GM23338 (cell line): ENCODE data around the gene TTC33. TPM values are rescaled to one million over a fixed set of nuclear protein-coding genes. Genes with fewer than 3 reads are reported as not detected.
"Not testable (repeated sequence)": the region's sequence is repeated elsewhere in the genome, so short reads cannot be mapped to it uniquely, and the experiment has no call there.

ENCODE experiments used
- ATAC-seq: fragments of 200-7000 bp; cut with Tn5 transposase; 3 replicates; pipeline ENCODE4 v1.9.1; 2020
- DNase-seq: peaks from one replicate; pipeline ENCODE4 v3.0.0-alpha.2; 2015; ENCODE audit warnings: low spot score
- H2AFZ ChIP-seq: fragments of 200-600 bp; sonication (generic); 2 replicates; pipeline ENCODE4 v1.8.0; 2016; ENCODE audit warnings: antibody characterized with exemption, mild to moderate bottlenecking, moderate library complexity
- H3F3A ChIP-seq: fragments of 200-600 bp; sonication (generic); replicated peaks from 2 replicates; pipeline ENCODE4 v1.8.0; 2017; ENCODE audit warnings: antibody characterized with exemption, mixed run types, low read depth
- H3K27ac ChIP-seq: fragments of 200-600 bp; sonication (generic); 2 replicates; pipeline ENCODE4 v1.6.1; 2016; ENCODE audit warnings: low read depth
- H3K27me3 ChIP-seq: fragments of 200-600 bp; sonication (generic); 2 replicates; pipeline ENCODE4 v1.8.0; 2016; ENCODE audit warnings: mild to moderate bottlenecking, mixed run types, moderate library complexity; ENCODE audit not compliant: insufficient read depth
- H3K36me3 ChIP-seq: fragments of 200-600 bp; sonication (generic); 2 replicates; pipeline ENCODE4 v1.8.0; 2016; ENCODE audit warnings: mild to moderate bottlenecking; ENCODE audit not compliant: insufficient read depth
- H3K4me1 ChIP-seq: fragments of 200-600 bp; sonication (generic); 2 replicates; pipeline ENCODE4 v1.8.0; 2016; ENCODE audit warnings: mild to moderate bottlenecking, moderate library complexity; ENCODE audit not compliant: insufficient read depth
- H3K4me2 ChIP-seq: fragments of 200-600 bp; sonication (generic); 2 replicates; pipeline ENCODE4 v1.7.1; 2017; ENCODE audit warnings: mixed run types
- H3K4me3 ChIP-seq: fragments of 200-600 bp; sonication (generic); 2 replicates; pipeline ENCODE4 v1.6.1; 2016; ENCODE audit warnings: mixed run types
- H3K79me2 ChIP-seq: fragments of 200-600 bp; sonication (generic); replicated peaks from 2 replicates; pipeline ENCODE4 v1.8.0; 2017; ENCODE audit warnings: mild to moderate bottlenecking; ENCODE audit not compliant: insufficient read depth
- H3K9me2 ChIP-seq: fragments of 200-600 bp; sonication (generic); 2 replicates; pipeline ENCODE4 v1.8.0; 2017; ENCODE audit not compliant: insufficient read depth
- H4K20me1 ChIP-seq: fragments of 200-600 bp; sonication (generic); replicated peaks from 2 replicates; pipeline ENCODE4 v1.8.0; 2017; ENCODE audit warnings: mild to moderate bottlenecking; ENCODE audit not compliant: insufficient read depth
- H3K27ac Mint-ChIP-seq: 2 replicates; pipeline ENCODE4 v1.8.0; 2020; ENCODE audit warnings: inconsistent platforms, mild to moderate bottlenecking, moderate library complexity, mixed read lengths
- H3K27me3 Mint-ChIP-seq: 3 replicates; pipeline ENCODE4 v1.8.0; 2022; ENCODE audit warnings: low read depth, mild to moderate bottlenecking, moderate library complexity, mixed read lengths, inconsistent platforms; ENCODE audit not compliant: insufficient read depth, poor library complexity
- H3K36me3 Mint-ChIP-seq: 3 replicates; pipeline ENCODE4 v1.8.0; 2021; ENCODE audit warnings: low read depth, mild to moderate bottlenecking, inconsistent platforms, moderate library complexity, mixed read lengths
- H3K4me1 Mint-ChIP-seq: 3 replicates; pipeline ENCODE4 v1.8.0; 2020; ENCODE audit warnings: mild to moderate bottlenecking, inconsistent platforms, mixed read lengths
- H3K4me3 Mint-ChIP-seq: 3 replicates; pipeline ENCODE4 v1.8.0; 2021; ENCODE audit warnings: moderate library complexity, mild to moderate bottlenecking, inconsistent platforms, mixed read lengths
- H3K9me3 Mint-ChIP-seq: 3 replicates; pipeline ENCODE4 v1.8.0; 2020; ENCODE audit warnings: moderate library complexity, mild to moderate bottlenecking, inconsistent platforms, mixed read lengths
- CTCF ChIP-seq, 2 experiments: fragments of 200-600 bp in 1 of 2; sonication (generic) in 1 of 2; conservative IDR thresholded peaks; 2 replicates each; pipeline versions ENCODE4 v1.5.1 to v1.6.1; 2016 to 2017; ENCODE audit warnings: antibody characterized with exemption in 2 of 2, low read depth in 2 of 2, mild to moderate bottlenecking in 2 of 2, moderate library complexity in 1 of 2
- EZH2 ChIP-seq: fragments of 200-600 bp; sonication (generic); IDR thresholded peaks from one replicate; pipeline ENCODE4 v1.8.0; 2017; ENCODE audit warnings: antibody characterized with exemption, mild to moderate bottlenecking, low read depth; ENCODE audit not compliant: unreplicated experiment
- JUNB ChIP-seq: IDR thresholded peaks from one replicate; pipeline ENCODE4 v1.6.1; 2016; ENCODE audit warnings: antibody characterized with exemption; ENCODE audit not compliant: unreplicated experiment
- polyA plus RNA-seq: library from polyadenylated mRNA; unstranded; fragments of >200 nt; fragmentation: Nextera tagmentation; extraction: Ambion mirVana; gene quantifications from 2 replicates; pipeline ENCODE4 v1.2.1, GENCODE V29; 2016
- total RNA-seq: library from RNA; depleted of rRNA; stranded (reverse); fragments of >200 nt; shearing (Covaris generic); gene quantifications from 2 replicates; pipeline ENCODE4 v1.2.3, GENCODE V29; 2014
- TF ChIP-seq, protein P1 (sequence below): fragments of 250-450 bp; sonication (Bioruptor Pico); IDR thresholded peaks from 2 replicates; pipeline ENCODE4 v1.5.0; 2020; ENCODE audit warnings: mild to moderate bottlenecking, moderate library complexity

Gene TTC33
- total and polyA plus RNA-seq, 2 experiments from 2014 or later: 4.1 to 11.5 TPM

DNA sequence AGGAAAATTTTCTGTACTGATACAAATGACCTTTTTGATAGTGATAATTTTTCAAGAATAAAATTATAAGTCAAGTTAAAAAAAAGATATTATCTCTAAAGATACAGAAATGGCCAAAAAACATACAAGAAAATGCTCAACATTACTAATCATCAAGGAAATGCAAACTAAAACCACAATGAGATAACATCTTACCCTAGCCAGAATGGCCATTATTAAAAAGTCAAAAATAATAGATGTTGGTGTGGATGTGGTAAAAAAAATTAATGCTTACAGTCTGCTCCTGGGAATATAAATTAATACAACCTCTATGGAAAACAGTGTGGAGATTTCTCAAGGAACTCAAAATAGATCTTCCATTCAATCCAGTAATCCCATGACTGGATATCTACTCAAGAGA is 99.0 kb downstream of the TTC33 start (continued):
- TF ChIP-seq CTCF (conservative IDR thresholded peaks at IDR 0.05; ENCODE audit: low read depth in 2 of 2) (no peak), EZH2 (no peak), JUNB (no peak)
- TF ChIP-seq, protein P1, sequence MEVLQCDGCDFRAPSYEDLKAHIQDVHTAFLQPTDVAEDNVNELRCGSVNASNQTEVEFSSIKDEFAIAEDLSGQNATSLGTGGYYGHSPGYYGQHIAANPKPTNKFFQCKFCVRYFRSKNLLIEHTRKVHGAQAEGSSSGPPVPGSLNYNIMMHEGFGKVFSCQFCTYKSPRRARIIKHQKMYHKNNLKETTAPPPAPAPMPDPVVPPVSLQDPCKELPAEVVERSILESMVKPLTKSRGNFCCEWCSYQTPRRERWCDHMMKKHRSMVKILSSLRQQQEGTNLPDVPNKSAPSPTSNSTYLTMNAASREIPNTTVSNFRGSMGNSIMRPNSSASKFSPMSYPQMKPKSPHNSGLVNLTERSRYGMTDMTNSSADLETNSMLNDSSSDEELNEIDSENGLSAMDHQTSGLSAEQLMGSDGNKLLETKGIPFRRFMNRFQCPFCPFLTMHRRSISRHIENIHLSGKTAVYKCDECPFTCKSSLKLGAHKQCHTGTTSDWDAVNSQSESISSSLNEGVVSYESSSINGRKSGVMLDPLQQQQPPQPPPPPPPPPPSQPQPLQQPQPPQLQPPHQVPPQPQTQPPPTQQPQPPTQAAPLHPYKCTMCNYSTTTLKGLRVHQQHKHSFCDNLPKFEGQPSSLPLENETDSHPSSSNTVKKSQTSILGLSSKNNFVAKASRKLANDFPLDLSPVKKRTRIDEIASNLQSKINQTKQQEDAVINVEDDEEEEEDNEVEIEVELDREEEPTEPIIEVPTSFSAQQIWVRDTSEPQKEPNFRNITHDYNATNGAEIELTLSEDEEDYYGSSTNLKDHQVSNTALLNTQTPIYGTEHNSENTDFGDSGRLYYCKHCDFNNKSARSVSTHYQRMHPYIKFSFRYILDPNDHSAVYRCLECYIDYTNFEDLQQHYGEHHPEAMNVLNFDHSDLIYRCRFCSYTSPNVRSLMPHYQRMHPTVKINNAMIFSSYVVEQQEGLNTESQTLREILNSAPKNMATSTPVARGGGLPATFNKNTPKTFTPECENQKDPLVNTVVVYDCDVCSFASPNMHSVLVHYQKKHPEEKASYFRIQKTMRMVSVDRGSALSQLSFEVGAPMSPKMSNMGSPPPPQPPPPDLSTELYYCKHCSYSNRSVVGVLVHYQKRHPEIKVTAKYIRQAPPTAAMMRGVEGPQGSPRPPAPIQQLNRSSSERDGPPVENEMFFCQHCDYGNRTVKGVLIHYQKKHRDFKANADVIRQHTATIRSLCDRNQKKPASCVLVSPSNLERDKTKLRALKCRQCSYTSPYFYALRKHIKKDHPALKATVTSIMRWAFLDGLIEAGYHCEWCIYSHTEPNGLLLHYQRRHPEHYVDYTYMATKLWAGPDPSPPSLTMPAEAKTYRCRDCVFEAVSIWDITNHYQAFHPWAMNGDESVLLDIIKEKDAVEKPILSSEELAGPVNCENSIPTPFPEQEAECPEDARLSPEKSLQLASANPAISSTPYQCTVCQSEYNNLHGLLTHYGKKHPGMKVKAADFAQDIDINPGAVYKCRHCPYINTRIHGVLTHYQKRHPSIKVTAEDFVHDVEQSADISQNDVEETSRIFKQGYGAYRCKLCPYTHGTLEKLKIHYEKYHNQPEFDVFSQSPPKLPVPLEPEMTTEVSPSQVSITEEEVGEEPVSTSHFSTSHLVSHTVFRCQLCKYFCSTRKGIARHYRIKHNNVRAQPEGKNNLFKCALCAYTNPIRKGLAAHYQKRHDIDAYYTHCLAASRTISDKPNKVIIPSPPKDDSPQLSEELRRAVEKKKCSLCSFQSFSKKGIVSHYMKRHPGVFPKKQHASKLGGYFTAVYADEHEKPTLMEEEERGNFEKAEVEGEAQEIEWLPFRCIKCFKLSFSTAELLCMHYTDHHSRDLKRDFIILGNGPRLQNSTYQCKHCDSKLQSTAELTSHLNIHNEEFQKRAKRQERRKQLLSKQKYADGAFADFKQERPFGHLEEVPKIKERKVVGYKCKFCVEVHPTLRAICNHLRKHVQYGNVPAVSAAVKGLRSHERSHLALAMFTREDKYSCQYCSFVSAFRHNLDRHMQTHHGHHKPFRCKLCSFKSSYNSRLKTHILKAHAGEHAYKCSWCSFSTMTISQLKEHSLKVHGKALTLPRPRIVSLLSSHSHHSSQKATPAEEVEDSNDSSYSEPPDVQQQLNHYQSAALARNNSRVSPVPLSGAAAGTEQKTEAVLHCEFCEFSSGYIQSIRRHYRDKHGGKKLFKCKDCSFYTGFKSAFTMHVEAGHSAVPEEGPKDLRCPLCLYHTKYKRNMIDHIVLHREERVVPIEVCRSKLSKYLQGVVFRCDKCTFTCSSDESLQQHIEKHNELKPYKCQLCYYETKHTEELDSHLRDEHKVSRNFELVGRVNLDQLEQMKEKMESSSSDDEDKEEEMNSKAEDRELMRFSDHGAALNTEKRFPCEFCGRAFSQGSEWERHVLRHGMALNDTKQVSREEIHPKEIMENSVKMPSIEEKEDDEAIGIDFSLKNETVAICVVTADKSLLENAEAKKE: no peak

DNA sequence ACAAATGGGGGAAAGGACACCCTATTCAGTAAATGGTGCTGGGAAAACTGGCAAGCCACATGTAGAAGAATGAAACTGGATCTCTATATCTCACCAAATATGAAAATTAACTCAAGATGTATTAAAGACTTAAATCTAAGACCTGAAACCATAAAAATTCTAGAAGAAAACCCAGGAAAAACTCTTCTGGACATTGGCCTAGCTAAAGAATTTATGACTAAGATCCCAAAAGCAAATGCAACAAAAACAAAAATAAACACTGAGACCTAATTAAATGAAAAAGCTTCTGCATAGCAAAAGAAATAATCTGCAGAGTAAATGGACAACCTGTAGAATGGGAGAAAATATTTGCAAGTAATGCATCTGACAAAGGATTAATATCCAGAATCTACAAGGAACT is 99.7 kb downstream of the TTC33 start:
- not testable (repeated sequence) for H3K4me3 ChIP-seq, H3K79me2 ChIP-seq, DNase-seq, H2AFZ ChIP-seq, H3K36me3 Mint-ChIP-seq, H3K27me3 Mint-ChIP-seq, H3K27ac ChIP-seq, H3K4me1 ChIP-seq, H3K27ac Mint-ChIP-seq, H4K20me1 ChIP-seq, ATAC-seq, H3K27me3 ChIP-seq, H3K36me3 ChIP-seq, H3K4me1 Mint-ChIP-seq, H3K4me3 Mint-ChIP-seq, H3K9me2 ChIP-seq, H3F3A ChIP-seq, H3K9me3 Mint-ChIP-seq, H3K4me2 ChIP-seq
